Adipose tissue (tissue), 3 donors: Measurements from ENCODE around the gene ZNF605. TPM values are rescaled to one million over a fixed set of nuclear protein-coding genes. Genes with fewer than 3 reads are reported as not detected.

Experiments used
- H3K27ac ChIP-seq: one replicate; pipeline ENCODE4 v1.5.1; 2013; ENCODE audit warnings: low read depth, low read length
- whole genome bisulfite sequencing, 3 donors: extraction: QIAGEN DNeasy Blood & Tissue Kit; methylation state at CpG; one replicate each; pipeline ENCODE4 v1.1.7; 2013; 5-methylcytosine and 5-hydroxymethylcytosine counted together
- polyA plus RNA-seq, 3 donors: library from polyadenylated mRNA; stranded (reverse); fragments of 200-250 nt; gene quantifications; one replicate each; pipeline ENCODE4 v1.2.3, GENCODE V29; 2013
- donor health status: healthy with polysubstance abuse.
- donor health status: Bipolar disorder and iron deficiency.
- donor health status: healthy.

The ZNF605 gene
- polyA plus RNA-seq, 3 donors, result 2.4 to 2.9 (median 2.7) TPM

- H3K27ac ChIP-seq, result no peak overlapping the region
- 90 to 95% (median 93%) methylated on average over 21 of the region's 21 CpGs for WGBS, 3 donors
These were observed 83.8 kb downstream of the ZNF605 start for GRCh38 chr12:132872073-132872855.

GRCh38 chr12:132869551-132869950 lies 86.6 kb downstream of the ZNF605 start:
- no peak overlapping the region for H3K27ac ChIP-seq
- WGBS, 3 donors, result 95% methylated on average over 14 of the region's 14 CpGs

Other genes starting within 250 kb of the ZNF605 start
- gene PGAM5, start 245.5 kb downstream of the ZNF605 start, polyA plus RNA-seq, result 10 to 100 TPM; 11.2 to 14.5 (median 12.2) TPM
- gene ANKLE2, start 194.5 kb downstream of the ZNF605 start, polyA plus RNA-seq, result 10 to 100 TPM; 18.2 to 58.2 (median 19.2) TPM
- gene GOLGA3, start 127.4 kb downstream of the ZNF605 start, polyA plus RNA-seq, result 10 to 100 TPM; 13.2 to 34.8 (median 14.1) TPM
- gene CHFR, start 68.7 kb downstream of the ZNF605 start, polyA plus RNA-seq, result 10 to 100 TPM; 12.8 to 21.0 (median 19.1) TPM
- gene ZNF26, start 30.1 kb upstream of the ZNF605 start, polyA plus RNA-seq, result 1 to 10 TPM; 2.3 to 7.2 (median 3.0) TPM
- gene ZNF84, start 81.2 kb upstream of the ZNF605 start, polyA plus RNA-seq, result 10 to 100 TPM in 1 of 3 donors, 1 to 10 TPM in 2; 5.9 to 10.6 (median 6.3) TPM
- gene ZNF140, start 124.6 kb upstream of the ZNF605 start, polyA plus RNA-seq, result 10 to 100 TPM; 11.2 to 22.5 (median 11.4) TPM
- under 1 TPM; 0.33 to 0.67 (median 0.44) TPM for gene ZNF891, start 174.0 kb upstream of the ZNF605 start, polyA plus RNA-seq
- gene ZNF10, start 174.3 kb upstream of the ZNF605 start, polyA plus RNA-seq, result 1 to 10 TPM; 3.3 to 6.3 (median 3.8) TPM
- 1 to 10 TPM; 3.3 to 5.5 (median 4.6) TPM for gene ZNF268, start 225.2 kb upstream of the ZNF605 start, polyA plus RNA-seq